ENCODE results near the gene NPFFR2. TPM values are rescaled to one million over a fixed set of nuclear protein-coding genes. Genes with fewer than 3 reads are reported as not detected.

NPFFR2 gene
- total RNA-seq, 1 donor from 2014 or later, result 0.64 TPM

- TF ChIP-seq EZH2 (IDR thresholded peaks at IDR 0.05; ENCODE audit: insufficient read depth, low read length), result no peak
- TF ChIP-seq, protein P1, sequence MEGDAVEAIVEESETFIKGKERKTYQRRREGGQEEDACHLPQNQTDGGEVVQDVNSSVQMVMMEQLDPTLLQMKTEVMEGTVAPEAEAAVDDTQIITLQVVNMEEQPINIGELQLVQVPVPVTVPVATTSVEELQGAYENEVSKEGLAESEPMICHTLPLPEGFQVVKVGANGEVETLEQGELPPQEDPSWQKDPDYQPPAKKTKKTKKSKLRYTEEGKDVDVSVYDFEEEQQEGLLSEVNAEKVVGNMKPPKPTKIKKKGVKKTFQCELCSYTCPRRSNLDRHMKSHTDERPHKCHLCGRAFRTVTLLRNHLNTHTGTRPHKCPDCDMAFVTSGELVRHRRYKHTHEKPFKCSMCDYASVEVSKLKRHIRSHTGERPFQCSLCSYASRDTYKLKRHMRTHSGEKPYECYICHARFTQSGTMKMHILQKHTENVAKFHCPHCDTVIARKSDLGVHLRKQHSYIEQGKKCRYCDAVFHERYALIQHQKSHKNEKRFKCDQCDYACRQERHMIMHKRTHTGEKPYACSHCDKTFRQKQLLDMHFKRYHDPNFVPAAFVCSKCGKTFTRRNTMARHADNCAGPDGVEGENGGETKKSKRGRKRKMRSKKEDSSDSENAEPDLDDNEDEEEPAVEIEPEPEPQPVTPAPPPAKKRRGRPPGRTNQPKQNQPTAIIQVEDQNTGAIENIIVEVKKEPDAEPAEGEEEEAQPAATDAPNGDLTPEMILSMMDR (IDR thresholded peaks at IDR 0.05; ENCODE audit: insufficient read depth, low read depth, low read length), result no peak
- H3K4me2 ChIP-seq (ENCODE audit: low read length), result no peak overlapping the region
- no peaks in the 10 kb centered on the region for H3K36me3 ChIP-seq (ENCODE audit: insufficient read depth, low read length)
- Mint-ChIP-seq H3K4me3 (ENCODE audit: unreplicated experiment) (no peak overlapping the region), H3K27ac (ENCODE audit: unreplicated experiment) (no peak overlapping the region), H3K36me3 (ENCODE audit: low read depth, unreplicated experiment) (no peaks in the 10 kb centered on the region), H3K27me3 (ENCODE audit: low read depth, unreplicated experiment) (no peaks in the 10 kb centered on the region), H3K4me1 (ENCODE audit: low read depth, unreplicated experiment) (peaks cover 19% of the 10 kb centered on the region), H3K9me3 (ENCODE audit: unreplicated experiment) (no peaks in the 10 kb centered on the region)
- FAIRE-seq (no peak), DNase-seq (ENCODE audit: low read depth) (no peak)
- no peak overlapping the region for H2AFZ ChIP-seq (ENCODE audit: low read depth, low read length)
- no peaks in the 10 kb centered on the region for H3K27me3 ChIP-seq (ENCODE audit: insufficient read depth, low read length)
- no peaks in the 10 kb centered on the region for H3K9me3 ChIP-seq (ENCODE audit: insufficient read depth, low read depth, low read length)
- no peaks in the 10 kb centered on the region for H3K79me2 ChIP-seq (ENCODE audit: insufficient read depth, low read length)
- no peaks in the 10 kb centered on the region for H4K20me1 ChIP-seq (ENCODE audit: insufficient read depth, low read length)
- H3K4me1 ChIP-seq (ENCODE audit: insufficient read depth, low read length), result no peaks in the 10 kb centered on the region
- H3K4me3 ChIP-seq (ENCODE audit: insufficient read depth, low read depth, low read length), result no peak overlapping the region
- H3K9ac ChIP-seq (ENCODE audit: low read length), result no peak overlapping the region
- H3K27ac ChIP-seq (ENCODE audit: low read depth, low read length), result no peak overlapping the region
Measured at GRCh38 chr4:72109959-72110497, 78.2 kb downstream of the NPFFR2 start.

DNA sequence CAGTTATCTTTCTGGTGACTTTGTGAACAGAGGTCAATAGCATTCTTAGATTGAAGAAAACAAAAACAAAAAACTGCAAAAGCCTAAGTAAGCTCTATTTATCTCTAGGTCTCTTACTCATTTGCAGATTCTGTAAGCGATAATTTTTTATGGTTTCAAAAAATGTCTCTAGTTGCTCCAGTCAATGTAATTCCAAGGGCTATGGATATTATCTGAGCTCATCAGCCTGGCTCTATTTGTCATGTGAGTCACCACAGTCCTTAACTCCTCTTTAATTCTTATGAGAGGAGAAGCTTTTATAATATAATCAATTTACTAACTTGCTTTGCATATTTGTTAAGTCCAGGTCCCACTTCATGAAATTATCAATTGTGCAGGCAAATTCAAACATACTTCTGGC is 79.1 kb downstream of the NPFFR2 start:
- H3K36me3 ChIP-seq (ENCODE audit: insufficient read depth, low read length), result no peaks in the 10 kb centered on the region
- no peak overlapping the region for H3K27ac ChIP-seq (ENCODE audit: low read depth, low read length)
- Mint-ChIP-seq H3K4me3 (ENCODE audit: unreplicated experiment) (no peak overlapping the region), H3K27me3 (ENCODE audit: low read depth, unreplicated experiment) (no peaks in the 10 kb centered on the region), H3K4me1 (ENCODE audit: low read depth, unreplicated experiment) (peaks cover 19% of the 10 kb centered on the region), H3K27ac (ENCODE audit: unreplicated experiment) (no peak overlapping the region), H3K36me3 (ENCODE audit: low read depth, unreplicated experiment) (no peaks in the 10 kb centered on the region), H3K9me3 (ENCODE audit: unreplicated experiment) (no peaks in the 10 kb centered on the region)
- H3K79me2 ChIP-seq (ENCODE audit: insufficient read depth, low read length), result no peaks in the 10 kb centered on the region
- H4K20me1 ChIP-seq (ENCODE audit: insufficient read depth, low read length), result no peaks in the 10 kb centered on the region
- FAIRE-seq (no peak), DNase-seq (ENCODE audit: low read depth) (peak; percentile 46)
- H3K4me3 ChIP-seq (ENCODE audit: insufficient read depth, low read depth, low read length), result no peak overlapping the region
- TF ChIP-seq EZH2 (IDR thresholded peaks at IDR 0.05; ENCODE audit: insufficient read depth, low read length), result no peak
- TF ChIP-seq, protein P1 (IDR thresholded peaks at IDR 0.05; ENCODE audit: insufficient read depth, low read depth, low read length), result no peak
- no peaks in the 10 kb centered on the region for H3K4me1 ChIP-seq (ENCODE audit: insufficient read depth, low read length)
- H3K9ac ChIP-seq (ENCODE audit: low read length), result no peak overlapping the region
- H3K9me3 ChIP-seq (ENCODE audit: insufficient read depth, low read depth, low read length), result no peaks in the 10 kb centered on the region
- no peak overlapping the region for H2AFZ ChIP-seq (ENCODE audit: low read depth, low read length)
- no peak overlapping the region for H3K4me2 ChIP-seq (ENCODE audit: low read length)
- no peaks in the 10 kb centered on the region for H3K27me3 ChIP-seq (ENCODE audit: insufficient read depth, low read length)

GRCh38 chr4:72111863-72112262 is 80.1 kb downstream of the NPFFR2 start:
- H3K9me3 Mint-ChIP-seq (ENCODE audit: unreplicated experiment), result no peaks in the 10 kb centered on the region
- Histone ChIP-seq H3K27ac (ENCODE audit: low read depth, low read length) (no peak overlapping the region), H3K79me2 (ENCODE audit: insufficient read depth, low read length) (no peaks in the 10 kb centered on the region)

More at GRCh38 chr4:72111863-72112262, 80.1 kb downstream of the NPFFR2 start:
- Histone ChIP-seq H3K4me2 (ENCODE audit: low read length) (no peak overlapping the region), H3K36me3 (ENCODE audit: insufficient read depth, low read length) (no peaks in the 10 kb centered on the region), H3K4me3 (ENCODE audit: insufficient read depth, low read depth, low read length) (no peak overlapping the region), H3K9ac (ENCODE audit: low read length) (no peak overlapping the region), H3K9me3 (ENCODE audit: insufficient read depth, low read depth, low read length) (no peaks in the 10 kb centered on the region), H2AFZ (ENCODE audit: low read depth, low read length) (no peak overlapping the region), H3K4me1 (ENCODE audit: insufficient read depth, low read length) (no peaks in the 10 kb centered on the region), H3K27me3 (ENCODE audit: insufficient read depth, low read length) (no peaks in the 10 kb centered on the region), H4K20me1 (ENCODE audit: insufficient read depth, low read length) (no peaks in the 10 kb centered on the region)
- TF ChIP-seq, protein P1 (IDR thresholded peaks at IDR 0.05; ENCODE audit: insufficient read depth, low read depth, low read length), result no peak
- TF ChIP-seq EZH2 (IDR thresholded peaks at IDR 0.05; ENCODE audit: insufficient read depth, low read length), result no peak
- Mint-ChIP-seq H3K36me3 (ENCODE audit: low read depth, unreplicated experiment) (no peaks in the 10 kb centered on the region), H3K4me1 (ENCODE audit: low read depth, unreplicated experiment) (peaks cover 19% of the 10 kb centered on the region), H3K4me3 (ENCODE audit: unreplicated experiment) (no peak overlapping the region), H3K27ac (ENCODE audit: unreplicated experiment) (no peak overlapping the region), H3K27me3 (ENCODE audit: low read depth, unreplicated experiment) (no peaks in the 10 kb centered on the region)
- FAIRE-seq (no peak), DNase-seq (ENCODE audit: low read depth) (no peak)
